ENCODE measurements around the gene CNPPD1. TPM values are rescaled to one million over a fixed set of nuclear protein-coding genes. Genes with fewer than 3 reads are reported as not detected.
A peak's percentile ranks its signal among the peaks of the same experiment; 100 is the strongest.

CNPPD1 gene
- total and polyA plus RNA-seq, 4 donors = 27.5 to 66.9 (median 48.6) TPM

- peaks cover 4 to 43% (median 34%) of the 10 kb centered on the region in 4 donors for H3K36me3 ChIP-seq (ENCODE audit: control insufficient read depth in 4 of 4, insufficient read depth in 4 of 4, low read length in 4 of 4)
- no peak for DNase-seq
- no peaks in the 10 kb centered on the region for H3K9me3 ChIP-seq (ENCODE audit: control insufficient read depth in 4 of 4, insufficient read depth in 3 of 4, low read length in 3 of 4)
- no peak for ATAC-seq (ENCODE audit: insufficient read depth, low FRiP score)
- H3K4me3 ChIP-seq = no peak overlapping the region
- TF ChIP-seq, protein P1, sequence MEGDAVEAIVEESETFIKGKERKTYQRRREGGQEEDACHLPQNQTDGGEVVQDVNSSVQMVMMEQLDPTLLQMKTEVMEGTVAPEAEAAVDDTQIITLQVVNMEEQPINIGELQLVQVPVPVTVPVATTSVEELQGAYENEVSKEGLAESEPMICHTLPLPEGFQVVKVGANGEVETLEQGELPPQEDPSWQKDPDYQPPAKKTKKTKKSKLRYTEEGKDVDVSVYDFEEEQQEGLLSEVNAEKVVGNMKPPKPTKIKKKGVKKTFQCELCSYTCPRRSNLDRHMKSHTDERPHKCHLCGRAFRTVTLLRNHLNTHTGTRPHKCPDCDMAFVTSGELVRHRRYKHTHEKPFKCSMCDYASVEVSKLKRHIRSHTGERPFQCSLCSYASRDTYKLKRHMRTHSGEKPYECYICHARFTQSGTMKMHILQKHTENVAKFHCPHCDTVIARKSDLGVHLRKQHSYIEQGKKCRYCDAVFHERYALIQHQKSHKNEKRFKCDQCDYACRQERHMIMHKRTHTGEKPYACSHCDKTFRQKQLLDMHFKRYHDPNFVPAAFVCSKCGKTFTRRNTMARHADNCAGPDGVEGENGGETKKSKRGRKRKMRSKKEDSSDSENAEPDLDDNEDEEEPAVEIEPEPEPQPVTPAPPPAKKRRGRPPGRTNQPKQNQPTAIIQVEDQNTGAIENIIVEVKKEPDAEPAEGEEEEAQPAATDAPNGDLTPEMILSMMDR (IDR thresholded peaks at IDR 0.05; ENCODE audit: control extremely low read depth, extremely low read depth) = no peak
- no peaks in the 10 kb centered on the region for H3K27me3 ChIP-seq (ENCODE audit: control insufficient read depth in 3 of 3, insufficient read depth in 3 of 3, low read length in 2 of 3)
- H3K27ac ChIP-seq (ENCODE audit: low read depth in 1 of 2, low read length in 1 of 2) = no peak overlapping the region
- WGBS, 2 donors = 92 to 94% methylated on average over 24 of the region's 24 CpGs
- H3K9ac ChIP-seq (ENCODE audit: insufficient read depth in 1 of 2, low read length in 2 of 2) = no peak overlapping the region
- peaks cover 0 to 22% (median 12%) of the 10 kb centered on the region in 5 donors for H3K4me1 ChIP-seq (ENCODE audit: control insufficient read depth in 5 of 5, insufficient read depth in 5 of 5, low read length in 5 of 5)
Observed at GRCh38 chr2:219210196-219210885, 33.6 kb upstream of the CNPPD1 start.

DNA sequence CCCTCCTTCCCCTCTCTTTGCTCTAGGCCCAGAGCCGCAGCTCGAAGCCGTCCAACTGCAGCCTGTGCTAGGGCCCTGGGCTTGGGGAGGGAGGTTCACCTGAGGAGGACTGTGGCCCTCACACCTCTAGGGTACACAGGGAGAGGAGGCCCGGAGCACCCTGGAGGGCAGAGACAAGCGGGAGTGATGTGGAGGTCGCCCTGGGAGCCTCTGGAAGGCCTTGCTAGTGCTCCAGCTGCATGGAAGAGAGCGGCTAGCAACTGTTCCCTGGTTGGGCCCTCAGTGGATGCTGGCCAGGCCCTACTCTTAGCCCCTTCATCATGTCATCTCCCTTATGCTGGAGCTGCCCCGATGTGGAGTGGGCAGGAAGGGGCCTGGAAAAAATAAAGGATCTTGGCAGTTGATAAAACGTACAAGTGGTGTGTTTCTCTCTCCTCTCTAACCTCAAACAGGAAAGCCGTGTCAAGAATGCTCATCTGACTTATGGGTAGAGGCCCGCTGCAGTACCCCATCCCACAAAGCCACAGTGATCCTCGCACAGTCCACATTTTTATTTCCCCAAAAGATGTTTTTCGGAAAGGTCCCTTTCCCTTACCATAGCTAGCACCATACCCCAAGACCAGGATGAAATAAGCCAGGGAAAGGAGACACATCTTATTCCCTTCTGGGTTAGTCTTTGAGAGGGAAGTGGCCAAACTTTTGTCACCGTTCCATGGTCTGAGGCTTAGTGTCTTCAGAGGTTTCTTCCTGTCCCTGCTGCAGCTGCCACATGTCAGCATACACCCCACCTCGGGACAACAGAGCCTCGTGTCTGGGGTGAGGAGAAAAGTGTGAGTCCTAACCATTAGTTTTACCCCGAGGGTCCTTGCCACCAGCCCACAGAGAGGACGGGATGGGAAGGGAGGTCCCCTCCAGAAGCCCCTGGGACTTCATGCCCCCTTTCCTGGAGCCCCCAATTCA, 32.8 kb upstream of the CNPPD1 start:
- H3K4me1 ChIP-seq (ENCODE audit: control insufficient read depth in 5 of 5, insufficient read depth in 5 of 5, low read length in 5 of 5) = peaks cover 0 to 22% (median 12%) of the 10 kb centered on the region in 5 donors
- H3K27me3 ChIP-seq (ENCODE audit: control insufficient read depth in 3 of 3, insufficient read depth in 3 of 3, low read length in 2 of 3) = no peaks in the 10 kb centered on the region
- H3K36me3 ChIP-seq (ENCODE audit: control insufficient read depth in 4 of 4, insufficient read depth in 4 of 4, low read length in 4 of 4) = peaks cover 4 to 37% (median 32%) of the 10 kb centered on the region in 4 donors
- ATAC-seq (ENCODE audit: insufficient read depth, low FRiP score) (no peak), DNase-seq (no peak)
- H3K4me3 ChIP-seq = no peak overlapping the region
- no peaks in the 10 kb centered on the region for H3K9me3 ChIP-seq (ENCODE audit: control insufficient read depth in 4 of 4, insufficient read depth in 3 of 4, low read length in 3 of 4)
- WGBS, 2 donors = 46 to 72% methylated on average over 18 of the region's 18 CpGs
- no peak overlapping the region for H3K9ac ChIP-seq (ENCODE audit: insufficient read depth in 1 of 2, low read length in 2 of 2)
- H3K27ac ChIP-seq (ENCODE audit: low read depth in 1 of 2, low read length in 1 of 2) = no peak overlapping the region
- TF ChIP-seq, protein P1 (IDR thresholded peaks at IDR 0.05; ENCODE audit: control extremely low read depth, extremely low read depth) = no peak

- H3K27me3 ChIP-seq (ENCODE audit: control insufficient read depth in 3 of 3, insufficient read depth in 3 of 3, low read length in 2 of 3) = no peaks in the 10 kb centered on the region
Observed at GRCh38 chr2:219207884-219208740, 31.4 kb upstream of the CNPPD1 start.

More at GRCh38 chr2:219207884-219208740, 31.4 kb upstream of the CNPPD1 start:
- DNase-seq (peak in 2 of 3 donors; percentile 59 to 81), ATAC-seq (ENCODE audit: insufficient read depth, low FRiP score) (no peak)
- Histone ChIP-seq H3K9ac (ENCODE audit: insufficient read depth in 1 of 2, low read length in 2 of 2) (peak overlapping the region; percentile 28 to 82), H3K4me3 (no peak overlapping the region), H3K27ac (ENCODE audit: low read depth in 1 of 2, low read length in 1 of 2) (peak overlapping the region in 1 of 2 donors; percentile 69), H3K36me3 (ENCODE audit: control insufficient read depth in 4 of 4, insufficient read depth in 4 of 4, low read length in 4 of 4) (peaks cover 4 to 25% (median 19%) of the 10 kb centered on the region in 4 donors), H3K4me1 (ENCODE audit: control insufficient read depth in 5 of 5, insufficient read depth in 5 of 5, low read length in 5 of 5) (peaks cover 0 to 22% (median 12%) of the 10 kb centered on the region in 5 donors), H3K9me3 (ENCODE audit: control insufficient read depth in 4 of 4, insufficient read depth in 3 of 4, low read length in 3 of 4) (no peaks in the 10 kb centered on the region)
- TF ChIP-seq, protein P1 (IDR thresholded peaks at IDR 0.05; ENCODE audit: control extremely low read depth, extremely low read depth) = no peak
- 57 to 62% methylated on average over 17 of the region's 17 CpGs for WGBS, 2 donors
